ENCODE measurements around the gene PPFIA3. TPM values are rescaled to one million over a fixed set of nuclear protein-coding genes. Genes with fewer than 3 reads are reported as not detected.
A peak's percentile ranks its signal among the peaks of the same experiment; 100 is the strongest.

Gene PPFIA3
- total RNA-seq, 2 donors from 2014 or later, result 6.7 to 15.2 TPM

DNA sequence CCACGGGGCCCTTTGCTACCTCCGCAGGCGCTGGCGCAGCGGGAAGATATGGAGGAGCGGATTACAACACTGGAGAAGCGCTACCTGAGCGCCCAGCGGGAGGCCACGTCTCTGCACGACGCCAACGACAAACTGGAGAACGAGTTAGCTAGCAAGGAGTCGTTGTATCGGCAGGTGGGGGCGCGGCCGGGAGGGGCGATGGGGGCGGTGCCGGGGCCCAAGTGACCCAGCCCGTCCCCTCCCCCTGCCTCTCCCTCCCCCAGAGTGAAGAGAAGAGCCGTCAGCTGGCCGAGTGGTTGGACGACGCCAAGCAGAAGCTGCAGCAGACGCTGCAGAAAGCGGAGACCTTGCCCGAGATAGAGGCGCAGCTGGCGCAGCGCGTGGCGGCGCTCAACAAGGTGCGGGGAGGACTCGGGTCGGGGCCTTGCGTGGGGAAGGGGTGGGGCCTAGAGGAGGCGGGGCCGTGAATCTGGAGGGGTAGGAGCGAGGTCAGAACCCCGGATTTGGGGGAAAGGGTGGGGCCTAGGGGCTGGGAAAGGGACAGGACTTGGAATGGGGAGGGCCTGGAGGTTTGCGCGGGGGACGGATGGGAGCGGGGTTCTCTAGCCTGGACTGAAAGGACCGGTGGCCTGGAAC is 13.7 kb downstream of the PPFIA3 start:
- intact Hi-C loops (cut with DNase I), result no loop called here
- no peak overlapping the region for H3K4me3 ChIP-seq
- no peak overlapping the region for H3K27ac ChIP-seq
- H3K9me3 ChIP-seq, result no peaks in the 10 kb centered on the region
- TF ChIP-seq, protein P1, sequence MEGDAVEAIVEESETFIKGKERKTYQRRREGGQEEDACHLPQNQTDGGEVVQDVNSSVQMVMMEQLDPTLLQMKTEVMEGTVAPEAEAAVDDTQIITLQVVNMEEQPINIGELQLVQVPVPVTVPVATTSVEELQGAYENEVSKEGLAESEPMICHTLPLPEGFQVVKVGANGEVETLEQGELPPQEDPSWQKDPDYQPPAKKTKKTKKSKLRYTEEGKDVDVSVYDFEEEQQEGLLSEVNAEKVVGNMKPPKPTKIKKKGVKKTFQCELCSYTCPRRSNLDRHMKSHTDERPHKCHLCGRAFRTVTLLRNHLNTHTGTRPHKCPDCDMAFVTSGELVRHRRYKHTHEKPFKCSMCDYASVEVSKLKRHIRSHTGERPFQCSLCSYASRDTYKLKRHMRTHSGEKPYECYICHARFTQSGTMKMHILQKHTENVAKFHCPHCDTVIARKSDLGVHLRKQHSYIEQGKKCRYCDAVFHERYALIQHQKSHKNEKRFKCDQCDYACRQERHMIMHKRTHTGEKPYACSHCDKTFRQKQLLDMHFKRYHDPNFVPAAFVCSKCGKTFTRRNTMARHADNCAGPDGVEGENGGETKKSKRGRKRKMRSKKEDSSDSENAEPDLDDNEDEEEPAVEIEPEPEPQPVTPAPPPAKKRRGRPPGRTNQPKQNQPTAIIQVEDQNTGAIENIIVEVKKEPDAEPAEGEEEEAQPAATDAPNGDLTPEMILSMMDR (IDR thresholded peaks at IDR 0.05), result no peak
- no peak for TF ChIP-seq POLR2A (IDR thresholded peaks at IDR 0.05)
- H3K27me3 ChIP-seq, result no peaks in the 10 kb centered on the region
- DNase-seq (peak in 1 of 4 donors; percentile 19), ATAC-seq (peak; percentile 13)
- WGBS, 2 donors, result 28 to 35% methylated on average over 26 to 47 of the region's 49 CpGs
- H3K4me1 ChIP-seq, result peaks cover 21% of the 10 kb centered on the region
- H3K36me3 ChIP-seq (replicated peaks in 1 of 2; ENCODE audit: insufficient read depth in 1 of 2, low read depth in 2 of 2), result no peaks in the 10 kb centered on the region

GRCh38 chr19:49133621-49134454 is 14.5 kb downstream of the PPFIA3 start:
- peaks cover 13% of the 10 kb centered on the region for H3K4me1 ChIP-seq
- DNase-seq, result peak; percentile 64 to 77 (median 72)
- no peaks in the 10 kb centered on the region for H3K36me3 ChIP-seq (replicated peaks in 1 of 2; ENCODE audit: insufficient read depth in 1 of 2, low read depth in 2 of 2)
- WGBS, 2 donors, result 49 to 66% methylated on average over 36 to 42 of the region's 42 CpGs
- no peaks in the 10 kb centered on the region for H3K27me3 ChIP-seq
- no peak for TF ChIP-seq POLR2A (IDR thresholded peaks at IDR 0.05)
- TF ChIP-seq, protein P1 (IDR thresholded peaks at IDR 0.05), result no peak
- intact Hi-C loops (cut with DNase I), result no loop called here
- no peak overlapping the region for H3K4me3 ChIP-seq
- peak; percentile 72 for ATAC-seq
- no peaks in the 10 kb centered on the region for H3K9me3 ChIP-seq
- H3K27ac ChIP-seq, result no peak overlapping the region

DNA sequence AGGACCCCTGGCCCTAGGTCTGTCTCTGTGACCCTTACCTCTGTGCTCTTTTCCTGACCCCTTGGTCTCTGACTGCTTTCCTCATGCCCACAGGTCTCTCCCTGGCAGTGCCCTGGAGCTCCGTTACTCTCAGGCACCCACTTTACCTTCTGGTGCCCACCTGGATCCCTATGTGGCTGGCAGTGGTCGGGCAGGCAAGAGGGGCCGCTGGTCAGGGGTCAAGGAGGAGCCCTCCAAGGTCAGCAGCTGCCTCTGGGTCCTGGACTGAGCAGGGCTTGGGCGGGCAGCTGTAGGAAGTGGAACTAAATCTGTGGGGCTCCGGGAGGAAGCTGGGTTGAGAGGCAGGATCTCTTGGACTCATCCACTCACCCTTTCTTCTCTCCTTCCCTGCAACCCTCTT is 16.3 kb downstream of the PPFIA3 start:
- ATAC-seq (no peak), DNase-seq (no peak)
- TF ChIP-seq, protein P1 (IDR thresholded peaks at IDR 0.05), result no peak
- no peak for TF ChIP-seq POLR2A (IDR thresholded peaks at IDR 0.05)
- no peak overlapping the region for H3K27ac ChIP-seq
- intact Hi-C loops (cut with DNase I), result no loop called here
- H3K27me3 ChIP-seq, result no peaks in the 10 kb centered on the region
- H3K4me1 ChIP-seq, result peaks cover 13% of the 10 kb centered on the region
- no peak overlapping the region for H3K4me3 ChIP-seq
- H3K36me3 ChIP-seq (replicated peaks in 1 of 2; ENCODE audit: insufficient read depth in 1 of 2, low read depth in 2 of 2), result no peaks in the 10 kb centered on the region
- no peaks in the 10 kb centered on the region for H3K9me3 ChIP-seq
- WGBS, 2 donors, result 89 to 90% methylated on average over 5 of the region's 5 CpGs

DNA sequence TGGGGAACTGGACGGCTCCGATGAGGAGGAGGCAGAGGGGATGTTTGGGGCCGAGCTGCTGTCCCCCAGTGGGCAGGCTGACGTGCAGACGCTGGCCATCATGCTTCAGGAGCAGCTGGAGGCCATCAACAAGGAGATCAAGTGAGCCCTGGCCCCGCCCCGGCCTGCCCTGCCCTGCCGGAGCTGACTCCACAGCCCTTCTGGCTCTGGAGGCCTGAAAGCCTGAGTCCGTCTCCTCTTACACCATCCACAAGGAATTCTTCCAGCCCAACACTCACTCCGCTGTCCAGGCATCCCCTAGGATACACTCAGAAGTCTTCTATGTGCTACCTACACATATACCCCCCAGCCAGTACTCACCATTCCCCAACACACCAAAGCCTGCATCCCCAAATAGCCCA is 17.4 kb downstream of the PPFIA3 start:
- H3K4me1 ChIP-seq, result peaks cover 13% of the 10 kb centered on the region
- ATAC-seq (peak; percentile 9), DNase-seq (no peak)
- H3K36me3 ChIP-seq (replicated peaks in 1 of 2; ENCODE audit: insufficient read depth in 1 of 2, low read depth in 2 of 2), result no peaks in the 10 kb centered on the region
- no peak overlapping the region for H3K4me3 ChIP-seq
- H3K9me3 ChIP-seq, result no peaks in the 10 kb centered on the region
- TF ChIP-seq, protein P1 (IDR thresholded peaks at IDR 0.05), result no peak
- no peak for TF ChIP-seq POLR2A (IDR thresholded peaks at IDR 0.05)
- intact Hi-C loops (cut with DNase I), result no loop called here
- no peak overlapping the region for H3K27ac ChIP-seq
- WGBS, 2 donors, result 78 to 84% methylated on average over 5 to 10 of the region's 10 CpGs
- H3K27me3 ChIP-seq, result no peaks in the 10 kb centered on the region

All from body of pancreas (tissue), 4 donors.